HUES48 (cell line): ENCODE measurements around the gene FALEC.

Source experiments
- H3K27ac ChIP-seq: one replicate; pipeline ENCODE4 v1.7.0; 2013; ENCODE audit warnings: low read depth, low read length, inconsistent platforms
- H3K27me3 ChIP-seq: 2 replicates; pipeline ENCODE4 v1.6.1; 2013; ENCODE audit warnings: mild to moderate bottlenecking, low read length; ENCODE audit not compliant: control insufficient read depth, insufficient read depth
- H3K36me3 ChIP-seq: 2 replicates; pipeline ENCODE4 v1.6.1; 2013; ENCODE audit warnings: low read length; ENCODE audit not compliant: control insufficient read depth, insufficient read depth
- H3K4me1 ChIP-seq: 2 replicates; pipeline ENCODE4 v1.6.1; 2013; ENCODE audit warnings: mild to moderate bottlenecking, low read length; ENCODE audit not compliant: control insufficient read depth, insufficient read depth
- H3K4me3 ChIP-seq: 2 replicates; pipeline ENCODE4 v1.5.1; 2013; ENCODE audit warnings: mild to moderate bottlenecking, low read depth, low read length
- H3K9ac ChIP-seq: 2 replicates; pipeline ENCODE4 v1.6.1; 2013; ENCODE audit warnings: mild to moderate bottlenecking, low read depth, low read length, moderate library complexity
- H3K9me3 ChIP-seq: 2 replicates; pipeline ENCODE4 v1.6.1; 2013; ENCODE audit warnings: low read length; ENCODE audit not compliant: control insufficient read depth, insufficient read depth

Gene FALEC

DNA sequence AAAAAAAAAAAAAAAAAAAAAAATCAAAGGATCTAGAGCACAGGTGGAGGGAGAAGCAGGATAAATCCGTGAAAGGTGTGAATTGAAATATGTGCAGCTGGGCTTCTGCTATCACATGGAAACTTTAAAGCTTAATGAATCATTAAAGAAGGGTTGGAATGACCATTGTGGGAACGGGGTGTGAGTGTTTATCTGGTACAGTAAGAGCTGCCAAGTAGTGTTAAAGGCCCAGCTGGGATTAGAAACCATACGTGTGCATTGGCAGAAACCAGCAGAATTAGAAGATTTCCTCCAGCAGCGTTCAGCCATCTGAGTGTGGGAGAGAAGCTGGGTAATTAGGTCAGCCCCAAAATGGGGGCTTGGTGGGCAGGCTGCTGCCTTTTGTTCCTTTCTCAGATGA is 13.5 kb downstream of the FALEC start:
- H3K36me3 ChIP-seq = no peaks in the 10 kb centered on the region
- no peaks in the 10 kb centered on the region for H3K27me3 ChIP-seq
- no peak overlapping the region for H3K9ac ChIP-seq
- H3K4me1 ChIP-seq = no peaks in the 10 kb centered on the region
- H3K27ac ChIP-seq = no peak overlapping the region
- H3K9me3 ChIP-seq = no peaks in the 10 kb centered on the region
- H3K4me3 ChIP-seq = no peak overlapping the region

DNA sequence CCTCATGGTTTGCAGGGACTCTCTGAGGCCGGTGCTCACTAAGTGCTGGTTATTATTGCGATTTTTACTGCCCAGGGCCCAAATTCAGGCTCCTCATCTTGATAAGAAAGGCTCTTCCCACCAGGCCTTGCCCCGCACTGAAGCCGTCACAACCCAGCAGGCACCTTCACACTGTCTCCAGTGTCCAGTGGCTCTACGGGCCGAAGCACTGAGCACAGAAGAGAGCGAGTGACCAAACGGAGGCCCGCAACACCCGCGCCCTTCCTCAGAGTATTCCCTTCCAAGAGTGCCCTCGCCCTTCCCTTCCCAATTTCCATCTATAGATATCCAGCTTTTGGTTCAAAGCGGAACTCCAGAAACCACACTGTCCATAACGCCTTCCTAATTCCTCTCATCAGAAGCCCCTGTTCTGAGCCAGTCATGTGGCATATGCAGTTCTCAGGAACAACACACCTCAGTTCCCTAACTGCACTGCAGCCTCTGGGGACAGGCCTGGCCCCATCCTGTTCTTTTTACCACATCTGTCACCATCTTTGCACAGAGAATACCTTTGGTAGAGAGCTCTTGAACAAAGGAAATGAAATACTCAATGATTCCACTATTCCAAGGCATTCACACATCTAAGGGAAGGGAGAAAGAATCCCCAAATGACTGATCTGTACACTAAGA is 15.1 kb downstream of the FALEC start:
- H3K4me1 ChIP-seq = no peaks in the 10 kb centered on the region
- H3K4me3 ChIP-seq = no peak overlapping the region

DNA sequence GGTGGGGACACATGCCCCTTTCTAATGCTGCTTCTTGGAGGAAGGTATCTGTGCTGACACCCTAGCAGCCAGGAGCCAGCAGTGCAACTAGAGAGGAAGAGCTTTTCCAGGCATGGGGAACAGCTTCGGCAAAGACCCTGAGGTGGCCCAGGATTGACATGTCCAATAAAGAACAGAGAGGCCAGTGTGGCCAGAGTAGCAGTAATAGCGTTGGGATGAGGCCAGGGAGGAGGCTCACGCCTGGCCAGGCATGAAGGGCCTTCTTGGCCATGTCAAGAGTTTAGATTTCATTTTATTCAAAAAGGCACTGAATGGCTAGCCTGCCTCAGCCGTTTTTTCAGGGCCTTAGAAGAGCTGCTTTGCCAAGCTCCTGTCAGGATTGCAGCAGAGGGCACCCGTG is 17.3 kb downstream of the FALEC start:
- Histone ChIP-seq H3K4me1 (peaks cover 3% of the 10 kb centered on the region; the same call in 1 of the 2 replicates), H3K27me3 (no peaks in the 10 kb centered on the region), H3K9me3 (no peaks in the 10 kb centered on the region), H3K4me3 (no peak overlapping the region), H3K27ac (no peak overlapping the region), H3K9ac (no peak overlapping the region), H3K36me3 (no peaks in the 10 kb centered on the region)

More for the DNA sequence above, 15.1 kb downstream of the FALEC start:
- no peak overlapping the region for H3K27ac ChIP-seq
- H3K36me3 ChIP-seq = no peaks in the 10 kb centered on the region
- H3K27me3 ChIP-seq = no peaks in the 10 kb centered on the region
- no peaks in the 10 kb centered on the region for H3K9me3 ChIP-seq
- no peak overlapping the region for H3K9ac ChIP-seq

DNA sequence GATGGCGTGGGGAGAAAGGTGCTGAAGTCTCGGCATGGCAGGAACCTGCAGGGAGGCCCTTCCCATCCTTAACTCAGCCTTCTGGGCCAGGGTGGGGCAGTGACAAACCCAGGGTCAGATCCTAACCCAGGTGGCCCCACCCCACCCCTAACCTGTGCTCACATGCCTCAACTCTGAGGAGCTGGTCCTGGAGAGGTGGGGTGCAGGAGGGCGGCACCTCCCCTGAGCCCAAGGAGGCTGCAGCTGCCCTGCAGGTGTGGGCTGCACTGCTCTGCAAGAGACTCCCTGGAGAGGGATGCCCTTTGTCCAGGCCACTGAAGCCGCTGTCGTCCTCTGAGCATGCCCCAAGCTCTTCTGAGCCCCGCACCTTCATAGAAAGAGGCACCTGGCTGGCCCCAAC is 18.4 kb downstream of the FALEC start:
- no peaks in the 10 kb centered on the region for H3K27me3 ChIP-seq
- H3K36me3 ChIP-seq = no peaks in the 10 kb centered on the region
- H3K27ac ChIP-seq = no peak overlapping the region
- no peaks in the 10 kb centered on the region for H3K9me3 ChIP-seq
- peaks cover 10% of the 10 kb centered on the region; the same call in 1 of the 2 replicates for H3K4me1 ChIP-seq
- no peak overlapping the region for H3K4me3 ChIP-seq
- no peak overlapping the region for H3K9ac ChIP-seq

DNA sequence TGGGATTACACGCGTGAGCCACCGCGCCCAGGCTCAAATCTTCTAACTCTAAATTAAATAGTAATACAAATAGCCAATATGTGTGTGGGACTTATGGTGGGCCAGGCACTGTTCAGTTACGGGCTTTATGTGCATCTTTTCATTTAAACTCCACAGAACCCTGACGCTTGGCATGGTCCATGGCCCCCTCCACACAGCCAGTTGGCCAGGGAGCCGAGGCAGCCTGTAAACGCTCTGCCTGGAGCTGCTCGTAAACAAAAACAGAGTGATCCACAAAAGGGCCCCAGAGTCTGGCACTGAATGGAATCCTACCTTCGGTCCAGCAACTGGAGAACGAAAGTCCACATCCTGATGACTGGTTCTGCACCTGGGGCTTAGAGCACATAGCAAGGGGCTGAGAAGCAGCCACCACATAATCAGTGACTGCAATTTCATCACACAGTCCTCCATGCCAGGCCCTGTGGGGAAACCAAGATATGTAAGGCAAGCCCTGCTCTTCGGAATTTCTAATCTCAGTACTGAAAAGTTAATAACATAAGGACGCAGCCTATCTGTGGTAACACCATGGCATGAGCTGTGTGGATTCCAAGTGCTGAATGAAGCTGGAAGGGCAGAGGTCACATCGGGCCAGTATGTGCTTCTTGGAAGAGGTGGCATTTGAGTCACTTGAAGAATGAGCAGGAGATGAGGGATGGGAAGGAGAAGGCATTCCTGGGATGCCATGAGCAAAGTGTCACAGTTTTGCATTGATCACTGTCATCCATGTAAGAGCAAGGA is 20.1 kb downstream of the FALEC start:
- H3K27ac ChIP-seq = no peak overlapping the region

DNA sequence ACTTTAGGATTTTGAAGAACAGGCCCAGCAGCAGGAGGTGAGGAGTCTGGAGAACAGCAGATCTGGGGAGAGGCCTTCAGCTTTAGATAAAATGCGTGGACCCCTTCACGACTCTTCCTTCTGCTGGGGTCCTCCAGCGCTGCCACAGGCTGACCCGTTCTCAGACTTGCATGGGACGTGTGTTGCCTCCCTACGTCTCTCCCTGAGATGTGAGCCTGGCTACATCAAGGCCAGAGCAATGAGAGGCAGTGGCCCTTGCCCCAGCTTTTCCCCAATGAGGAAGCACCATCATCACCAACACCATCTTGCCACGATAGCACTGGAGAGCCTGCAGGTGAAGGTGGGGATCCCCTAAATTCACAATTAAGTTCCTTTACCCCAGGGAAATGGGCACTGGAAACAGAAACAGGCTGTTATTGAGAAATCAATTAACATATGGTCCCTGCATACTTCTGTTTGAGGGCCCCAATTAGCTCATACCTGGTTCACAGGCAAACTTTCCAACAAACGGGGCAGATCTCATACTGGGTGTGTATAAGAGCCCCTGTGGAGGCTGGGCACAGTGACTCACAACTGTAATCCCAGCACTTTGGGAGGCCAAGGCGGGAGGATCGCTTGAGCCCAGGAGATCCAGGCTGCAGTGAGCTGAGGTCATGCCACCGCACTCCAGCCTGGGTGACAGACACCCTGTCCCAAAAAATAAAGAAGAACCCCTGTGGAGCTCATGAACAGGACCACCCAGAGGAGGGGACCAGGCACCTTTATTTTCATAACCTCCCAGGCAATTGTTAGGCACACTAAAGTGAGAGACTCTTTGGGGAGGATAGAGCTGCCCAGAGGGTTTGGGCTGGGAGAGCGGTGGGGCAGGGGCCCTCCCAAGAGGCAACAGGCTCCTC is 21.5 kb downstream of the FALEC start:
- Histone ChIP-seq H3K36me3 (no peaks in the 10 kb centered on the region), H3K27me3 (no peaks in the 10 kb centered on the region), H3K27ac (peak overlapping the region; percentile 46), H3K4me3 (no peak overlapping the region), H3K4me1 (peaks cover 10% of the 10 kb centered on the region; the same call in 1 of the 2 replicates), H3K9me3 (no peaks in the 10 kb centered on the region), H3K9ac (no peak overlapping the region)

More for the DNA sequence above, 20.1 kb downstream of the FALEC start:
- H3K4me1 ChIP-seq = peaks cover 10% of the 10 kb centered on the region; the same call in 1 of the 2 replicates
- H3K36me3 ChIP-seq = no peaks in the 10 kb centered on the region
- H3K27me3 ChIP-seq = no peaks in the 10 kb centered on the region
- H3K4me3 ChIP-seq = no peak overlapping the region
- H3K9me3 ChIP-seq = no peaks in the 10 kb centered on the region
- no peak overlapping the region for H3K9ac ChIP-seq

DNA sequence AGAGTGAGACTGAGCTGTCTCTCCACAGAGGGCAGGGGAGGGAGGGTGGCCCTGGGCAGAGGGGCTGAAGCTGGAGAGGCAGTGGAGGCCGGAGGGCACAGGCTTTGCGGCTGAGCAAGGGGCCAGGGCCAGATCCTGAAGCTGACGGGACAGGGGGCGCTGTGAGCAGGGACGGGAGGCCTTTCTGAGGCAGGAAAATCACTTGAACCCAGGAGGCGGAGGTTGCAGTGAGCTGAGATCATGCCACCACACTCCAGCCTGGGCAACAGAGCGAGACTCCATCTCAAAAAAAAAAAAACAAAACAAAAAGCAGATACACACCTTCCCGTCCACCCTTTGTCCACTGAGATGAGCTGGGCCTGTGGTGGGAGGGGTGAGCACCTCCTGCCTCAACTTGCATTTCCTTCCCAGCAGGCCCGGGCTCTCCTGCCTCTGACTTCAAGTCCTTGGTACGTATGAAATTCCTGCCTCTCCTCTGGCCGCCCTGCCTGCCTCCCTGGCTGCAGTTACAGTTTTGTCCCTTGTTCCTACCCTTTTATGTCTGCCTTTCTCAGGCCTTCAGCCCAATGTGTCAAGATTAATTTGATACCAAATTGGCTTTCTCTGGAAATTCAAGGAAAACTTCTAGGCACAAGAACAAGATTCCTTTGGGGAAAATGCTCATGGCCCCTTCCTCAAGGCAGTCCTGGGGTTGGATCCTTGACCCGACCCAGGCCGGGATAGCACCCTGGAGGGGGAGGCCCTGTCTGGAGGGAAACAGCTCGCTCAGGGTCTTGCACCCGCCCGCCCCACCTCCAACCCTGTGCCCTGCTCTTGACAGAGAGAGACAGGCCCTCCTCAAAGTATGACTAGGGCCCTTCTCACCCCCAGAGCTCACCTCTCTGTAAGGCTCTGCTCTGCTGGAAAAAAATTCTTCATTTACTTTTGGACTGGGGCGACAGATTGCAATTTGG is 22.5 kb downstream of the FALEC start:
- Histone ChIP-seq H3K9ac (no peak overlapping the region), H3K4me3 (no peak overlapping the region), H3K27ac (peak overlapping the region; percentile 89), H3K4me1 (peaks cover 10% of the 10 kb centered on the region; the same call in 1 of the 2 replicates), H3K9me3 (no peaks in the 10 kb centered on the region), H3K27me3 (no peaks in the 10 kb centered on the region), H3K36me3 (no peaks in the 10 kb centered on the region)

DNA sequence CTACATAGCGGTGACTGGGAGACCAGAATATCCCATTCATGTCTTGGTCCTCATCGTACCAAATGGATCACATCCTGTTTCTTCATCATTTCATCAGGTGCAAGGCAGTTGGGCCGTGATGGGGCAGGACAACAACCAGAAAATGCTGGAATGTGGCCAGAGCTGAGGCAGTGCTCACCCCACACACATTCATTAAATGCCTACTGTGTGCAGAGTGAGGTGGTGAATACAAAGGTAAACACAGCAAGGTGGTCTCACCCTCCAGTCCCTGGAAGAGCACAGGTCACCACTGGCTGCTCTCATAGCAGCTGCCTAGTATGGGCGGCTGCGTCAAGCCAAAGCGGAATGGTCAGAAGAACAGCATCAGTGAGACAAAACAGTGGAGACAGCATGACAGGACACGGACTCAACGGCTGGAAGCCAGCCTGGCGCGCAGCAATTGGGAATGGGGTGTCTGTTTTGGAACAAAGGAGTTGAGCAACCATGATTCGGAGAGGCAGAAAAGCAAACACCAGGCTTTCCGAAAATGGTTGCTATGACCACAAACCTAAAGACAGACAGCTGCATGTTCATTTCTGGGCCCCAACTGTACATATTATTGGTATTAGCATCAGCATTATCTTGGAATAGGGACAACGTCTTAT is 28.1 kb downstream of the FALEC start:
- Histone ChIP-seq H3K27ac (no peak overlapping the region), H3K4me1 (peaks cover 2% of the 10 kb centered on the region; the same call in 1 of the 2 replicates), H3K27me3 (peaks cover 4% of the 10 kb centered on the region), H3K9me3 (no peaks in the 10 kb centered on the region), H3K9ac (no peak overlapping the region), H3K36me3 (no peaks in the 10 kb centered on the region), H3K4me3 (no peak overlapping the region)

DNA sequence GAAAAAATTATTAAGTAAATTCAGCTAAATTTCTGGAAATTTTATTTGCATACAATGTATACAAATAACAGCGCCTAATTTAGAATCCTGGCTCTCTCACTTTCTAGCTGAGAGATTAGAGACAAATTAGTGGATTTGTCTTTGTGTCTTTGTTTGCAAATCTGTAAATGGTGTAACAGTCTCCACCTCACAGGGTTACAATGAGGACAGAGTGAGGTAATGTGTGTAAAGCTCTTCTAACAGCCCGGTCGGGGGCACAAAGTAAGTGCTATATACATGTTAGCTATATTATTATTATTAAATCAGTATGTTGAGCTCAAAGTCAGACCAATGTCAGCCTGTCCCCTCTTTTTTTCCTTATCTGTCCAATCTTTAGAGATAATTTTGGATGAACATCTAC is 28.7 kb downstream of the FALEC start:
- peaks cover 7% of the 10 kb centered on the region for H3K27me3 ChIP-seq
- no peaks in the 10 kb centered on the region for H3K36me3 ChIP-seq
- H3K9me3 ChIP-seq = no peaks in the 10 kb centered on the region
- H3K9ac ChIP-seq = no peak overlapping the region
- peaks cover 2% of the 10 kb centered on the region; the same call in 1 of the 2 replicates for H3K4me1 ChIP-seq
- no peak overlapping the region for H3K4me3 ChIP-seq
- no peak overlapping the region for H3K27ac ChIP-seq
